HG02938 (cell line): ENCODE results near the gene MRTFA.
A peak's percentile ranks its signal among the peaks of the same experiment; 100 is the strongest.
"Not testable (repeated sequence)": the region's sequence is repeated elsewhere in the genome, so short reads cannot be mapped to it uniquely, and the experiment has no call there.

Source experiments
- ATAC-seq: cut with Tn5 transposase; IDR thresholded peaks from one replicate; pipeline ENCODE4 v1.9.1; 2021; ENCODE audit warnings: mild to moderate bottlenecking, moderate library complexity; ENCODE audit not compliant: unreplicated experiment

MRTFA gene

DNA sequence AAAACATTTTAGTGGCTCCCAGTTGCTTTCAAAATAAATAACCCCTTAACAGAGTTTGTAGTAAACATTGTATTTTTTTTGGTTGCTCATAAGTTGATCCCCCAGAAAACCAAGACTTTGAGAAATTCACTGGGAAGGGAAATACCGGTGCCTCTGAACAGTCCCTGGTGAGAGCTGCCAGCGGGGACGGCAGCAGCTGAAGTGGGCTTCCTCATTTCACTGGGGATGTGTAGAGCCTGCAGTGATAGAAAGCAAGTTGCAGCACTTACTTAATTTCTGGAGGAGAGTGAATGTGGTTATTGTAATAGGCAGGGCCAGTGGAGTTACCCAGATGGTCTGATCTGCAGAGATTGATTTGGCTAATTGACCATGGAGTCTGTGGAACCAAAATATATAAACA, 24.2 kb upstream of the MRTFA start:
- no peak for ATAC-seq

DNA sequence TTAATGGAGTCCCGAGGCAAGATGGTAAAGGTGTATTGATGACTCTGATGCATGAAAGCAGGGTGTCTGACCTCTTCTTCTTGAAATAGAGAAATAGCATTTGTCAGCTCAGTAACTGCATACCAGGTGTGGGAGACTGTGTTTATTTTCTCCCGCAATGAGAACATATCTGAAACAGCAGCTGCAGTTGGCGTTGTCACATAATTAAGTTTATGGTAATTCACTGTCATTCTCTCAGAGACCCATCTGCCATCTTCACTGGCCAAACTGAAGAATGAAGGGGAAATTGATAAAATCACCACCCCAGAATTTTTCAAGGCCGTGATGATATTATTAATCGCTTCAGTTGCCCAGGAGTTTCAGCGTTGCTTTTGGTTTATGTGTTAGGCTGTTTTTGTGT, 22.6 kb upstream of the MRTFA start:
- ATAC-seq, result no peak

DNA sequence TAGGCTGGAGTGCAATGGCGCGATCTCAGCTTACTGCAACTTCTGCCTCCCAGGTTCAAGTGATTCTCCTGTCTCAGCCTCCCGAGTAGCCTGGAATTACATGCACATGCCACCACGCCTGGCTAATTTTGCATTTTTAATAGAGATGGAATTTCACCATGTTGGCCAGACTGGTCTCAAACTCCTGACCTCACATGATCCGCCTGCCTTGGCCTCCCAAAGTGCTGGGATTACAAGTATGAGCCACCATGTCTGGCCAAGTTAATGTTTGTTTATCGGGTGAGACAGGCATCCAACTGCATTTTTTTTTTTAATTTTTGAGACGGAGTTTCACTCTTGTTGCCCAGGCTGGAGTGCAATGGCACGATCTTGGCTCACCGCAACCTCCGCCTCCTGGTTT, 20.1 kb upstream of the MRTFA start:
- ATAC-seq, result not testable (repeated sequence)

DNA sequence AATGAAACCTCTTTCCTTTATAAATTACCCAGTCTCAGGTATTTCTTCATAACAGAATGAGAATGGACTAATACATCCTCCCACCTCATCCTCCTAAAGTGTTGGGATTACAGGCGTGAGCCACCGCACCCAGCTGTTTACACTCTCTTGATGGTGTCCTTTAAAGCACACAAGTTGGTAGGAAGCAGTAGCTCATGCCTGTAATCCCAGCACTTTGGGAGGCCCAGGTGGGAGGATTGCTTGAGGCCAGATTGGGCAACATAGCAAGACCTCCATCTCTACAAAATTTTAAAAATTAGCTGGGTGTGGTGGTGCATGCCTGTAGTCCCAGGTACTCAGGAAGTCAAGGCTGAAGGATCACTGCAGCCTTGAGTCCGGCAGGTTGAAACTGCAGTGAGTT, 19.4 kb upstream of the MRTFA start:
- ATAC-seq, result not testable (repeated sequence)

DNA sequence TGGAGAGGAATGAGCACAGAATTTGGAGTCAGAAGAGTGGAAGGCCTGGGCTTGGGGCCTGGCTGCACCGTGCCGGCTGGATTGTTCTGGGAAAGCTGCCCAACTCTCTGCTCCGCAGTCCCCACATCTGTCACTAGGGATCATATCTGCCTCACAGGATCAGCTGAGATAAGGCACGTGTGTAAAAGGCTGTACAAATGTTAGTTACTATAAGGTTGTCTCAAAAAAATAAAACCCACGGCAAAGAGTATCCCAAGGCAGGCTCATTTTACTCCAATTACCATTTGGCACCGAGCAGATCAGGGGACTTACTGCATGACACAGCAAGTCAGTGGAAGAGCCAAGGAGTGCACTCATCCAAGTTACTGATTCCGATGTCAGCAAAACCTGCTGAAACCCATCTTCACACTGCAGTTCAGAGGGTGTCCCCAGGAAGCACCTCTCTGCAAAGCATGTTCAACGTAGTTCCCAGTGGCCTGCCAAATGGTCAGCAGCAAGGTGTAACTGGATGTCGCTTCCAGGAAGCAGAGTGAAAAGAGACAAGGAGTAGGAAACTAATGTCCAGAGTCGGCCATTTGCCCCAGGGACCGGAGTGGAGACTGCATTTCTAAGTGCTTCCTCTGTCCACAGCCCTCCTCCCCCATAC, 18.1 kb upstream of the MRTFA start:
- ATAC-seq, result no peak

DNA sequence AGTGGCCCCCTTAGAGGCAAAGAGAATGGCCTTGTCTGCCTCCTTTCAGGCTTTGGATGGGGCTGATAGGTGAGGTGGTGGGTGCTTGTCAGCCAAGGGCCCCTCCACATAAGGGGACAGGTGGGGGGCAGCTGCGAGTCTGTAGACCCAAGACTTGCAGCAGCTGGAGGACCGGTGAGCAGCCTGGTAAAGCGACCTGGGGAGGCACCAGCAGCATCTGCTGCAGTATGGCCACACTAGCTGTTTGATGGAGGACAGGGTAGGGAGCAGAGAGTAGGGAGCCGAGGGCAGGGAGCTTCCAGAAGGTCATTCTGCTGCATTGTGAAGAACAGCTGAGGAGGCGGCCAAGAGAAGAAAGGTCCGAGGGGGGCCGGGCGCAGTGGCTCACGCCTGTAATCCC, 16.8 kb upstream of the MRTFA start:
- no peak for ATAC-seq

DNA sequence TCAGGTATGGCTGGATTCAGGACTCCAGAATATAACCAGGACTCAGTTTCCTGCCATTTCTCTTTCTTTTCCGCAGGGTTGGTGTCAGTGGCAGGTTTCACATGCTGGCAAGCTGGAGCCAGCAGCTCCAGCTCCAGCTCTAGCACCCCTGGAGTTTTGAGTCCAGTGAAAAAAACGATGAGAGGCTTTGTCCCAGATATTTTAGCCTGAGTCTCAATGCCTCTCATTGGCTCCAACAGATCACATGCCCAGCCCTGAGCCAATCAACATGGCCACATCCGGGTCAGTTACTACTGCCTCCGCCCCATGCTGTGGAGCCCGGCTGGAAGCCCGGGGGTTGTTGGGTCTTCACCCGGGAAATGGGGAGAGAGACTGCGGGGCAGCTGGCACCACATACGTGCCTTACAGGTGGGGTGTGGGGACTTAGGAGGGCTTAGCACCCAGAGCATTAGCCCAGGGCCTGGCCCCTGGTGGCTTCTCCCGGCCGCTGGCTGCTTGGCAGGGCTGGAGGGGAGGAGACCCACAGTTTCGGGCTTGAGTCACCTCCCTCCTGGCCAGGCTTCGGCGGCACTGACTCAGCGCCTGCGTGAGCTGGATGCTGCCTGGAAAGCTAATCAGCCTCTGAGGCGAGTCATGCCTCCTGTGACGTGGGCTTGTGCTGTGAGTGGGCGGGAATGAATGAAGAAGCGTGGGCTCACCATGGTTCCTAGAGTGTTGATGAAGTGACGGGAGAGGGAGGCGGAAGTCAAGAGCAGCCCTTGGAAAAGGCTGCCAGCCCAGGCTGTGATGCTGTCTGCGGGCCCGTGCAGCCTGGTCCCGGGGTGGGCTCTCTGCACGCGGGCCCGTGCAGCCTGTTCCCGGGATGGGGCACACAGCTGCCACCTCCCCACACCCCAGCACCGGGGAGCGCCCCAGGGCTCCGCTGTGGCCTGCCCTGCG, 15.3 kb upstream of the MRTFA start:
- ATAC-seq, result no peak

DNA sequence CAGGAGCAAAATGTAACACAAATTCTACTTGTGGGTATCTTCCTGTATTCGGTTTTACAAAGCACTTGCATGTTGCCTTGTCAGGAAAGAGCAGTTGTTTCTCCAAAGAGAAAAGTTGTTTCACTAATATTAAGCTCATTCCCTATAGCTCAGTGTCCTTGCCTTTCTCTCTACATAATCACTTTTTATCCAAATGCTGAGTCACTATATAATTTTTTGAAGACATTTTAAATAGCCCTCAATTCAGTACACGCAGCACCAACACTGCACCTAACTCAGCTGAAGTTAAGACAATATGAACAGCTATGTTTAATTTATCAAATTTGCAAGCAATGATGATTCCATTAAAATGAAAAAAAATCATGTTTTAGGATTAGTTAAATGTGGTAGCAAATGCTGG, 14.5 kb upstream of the MRTFA start:
- ATAC-seq, result no peak

DNA sequence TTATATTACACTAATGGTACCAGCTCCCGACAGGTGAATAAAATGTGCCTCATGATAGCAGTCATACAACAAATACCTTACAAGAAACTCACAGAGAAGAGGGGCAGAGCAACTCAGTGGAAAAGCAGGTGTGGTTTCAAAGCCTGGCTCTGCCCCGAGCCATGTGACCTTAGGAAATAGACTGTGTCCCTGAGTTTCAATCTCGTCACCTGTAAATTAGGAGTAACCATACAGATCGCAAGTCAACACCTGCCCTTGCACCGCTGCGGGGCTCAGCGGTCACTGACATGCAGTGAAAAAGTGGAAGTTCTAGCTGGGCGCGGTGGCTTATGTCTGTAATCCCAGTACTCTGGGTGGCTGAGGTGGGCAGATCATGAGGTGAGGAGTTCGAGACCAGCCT, 11.9 kb upstream of the MRTFA start:
- no peak for ATAC-seq

DNA sequence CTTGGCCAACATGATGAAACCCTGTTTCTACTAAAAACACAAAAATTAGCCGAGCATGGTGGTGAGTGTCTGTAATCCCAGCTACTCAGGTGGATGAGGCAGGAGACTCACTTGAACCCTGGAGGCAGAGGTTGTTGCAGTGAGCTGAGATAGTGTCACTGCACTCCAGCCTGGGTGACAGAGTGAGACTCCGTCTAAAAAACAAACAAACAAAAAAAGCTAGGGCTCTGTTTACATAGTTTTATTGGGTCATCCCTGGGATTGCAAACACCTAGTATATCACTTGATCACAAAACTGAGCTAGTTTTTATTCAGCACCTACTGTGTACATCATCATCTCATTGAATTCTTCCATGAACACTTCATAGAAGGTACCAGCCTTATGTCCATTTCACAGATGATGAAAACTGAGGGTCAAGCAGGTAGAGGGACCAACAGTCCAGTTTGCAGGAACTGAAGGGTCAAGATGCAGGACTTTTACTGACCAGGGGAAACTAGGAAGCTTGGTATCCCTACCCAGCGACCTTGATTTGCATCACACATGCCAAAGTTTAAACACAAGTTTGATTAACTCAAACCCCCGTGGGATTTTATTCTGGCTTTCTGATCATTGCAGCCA, 9.2 kb upstream of the MRTFA start:
- ATAC-seq, result no peak

DNA sequence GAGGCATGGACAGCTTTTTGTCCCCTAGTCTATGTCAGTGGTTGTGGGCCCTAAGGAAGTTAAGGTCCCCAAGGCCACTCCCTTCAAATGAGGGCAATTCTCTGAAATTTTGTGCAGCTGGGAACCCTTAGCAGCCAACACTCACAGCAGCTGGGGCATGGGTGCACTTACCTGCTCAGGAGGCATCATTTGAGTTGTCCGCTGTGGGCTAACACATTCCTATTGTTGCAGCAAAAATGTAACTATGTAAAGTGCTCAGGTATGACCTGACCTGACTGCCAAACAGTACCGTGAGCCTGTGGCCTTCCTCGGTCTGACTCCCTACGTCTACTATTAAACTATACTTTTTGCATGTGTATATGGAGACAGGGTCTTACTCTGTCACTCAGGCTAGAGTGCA, 5.8 kb upstream of the MRTFA start:
- no peak for ATAC-seq

DNA sequence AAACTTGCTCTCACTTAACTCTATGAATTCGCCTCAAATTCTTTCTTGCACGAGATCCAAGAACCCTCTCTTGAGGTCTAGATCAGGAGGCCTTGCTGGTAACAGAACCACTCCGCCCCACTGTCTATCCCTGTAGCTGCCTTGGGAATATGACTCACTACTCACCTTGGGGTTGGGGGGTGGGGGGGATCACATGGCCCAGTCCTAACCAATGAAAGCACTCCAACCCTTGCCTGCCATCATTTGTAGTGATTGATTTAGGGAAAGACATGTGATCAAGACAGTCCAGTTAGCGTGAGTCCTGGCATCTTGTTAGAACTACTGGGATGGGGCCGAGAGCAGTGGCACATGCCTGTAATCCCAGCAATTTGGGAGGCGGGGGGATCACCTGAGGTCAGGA, 4.8 kb upstream of the MRTFA start:
- ATAC-seq, result no peak

DNA sequence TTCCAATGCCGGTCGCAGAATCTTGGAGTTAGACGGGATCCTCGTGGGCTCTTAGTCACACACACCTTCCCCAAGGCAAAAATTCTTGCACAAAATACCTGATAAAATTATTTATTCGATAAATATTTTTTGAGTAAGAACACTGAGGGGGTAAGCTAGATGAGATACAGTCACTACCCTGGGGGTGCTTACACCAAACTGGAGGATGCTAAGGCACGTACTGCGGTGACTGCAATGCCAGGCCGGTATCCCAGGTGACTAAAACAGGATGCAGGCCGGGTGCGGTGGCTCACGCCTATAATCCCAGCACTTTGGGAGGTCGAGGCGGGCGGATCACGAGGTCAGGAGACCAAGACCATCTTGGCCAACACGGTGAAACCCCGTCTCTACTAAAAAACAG, 1.7 kb upstream of the MRTFA start:
- no peak for ATAC-seq

DNA sequence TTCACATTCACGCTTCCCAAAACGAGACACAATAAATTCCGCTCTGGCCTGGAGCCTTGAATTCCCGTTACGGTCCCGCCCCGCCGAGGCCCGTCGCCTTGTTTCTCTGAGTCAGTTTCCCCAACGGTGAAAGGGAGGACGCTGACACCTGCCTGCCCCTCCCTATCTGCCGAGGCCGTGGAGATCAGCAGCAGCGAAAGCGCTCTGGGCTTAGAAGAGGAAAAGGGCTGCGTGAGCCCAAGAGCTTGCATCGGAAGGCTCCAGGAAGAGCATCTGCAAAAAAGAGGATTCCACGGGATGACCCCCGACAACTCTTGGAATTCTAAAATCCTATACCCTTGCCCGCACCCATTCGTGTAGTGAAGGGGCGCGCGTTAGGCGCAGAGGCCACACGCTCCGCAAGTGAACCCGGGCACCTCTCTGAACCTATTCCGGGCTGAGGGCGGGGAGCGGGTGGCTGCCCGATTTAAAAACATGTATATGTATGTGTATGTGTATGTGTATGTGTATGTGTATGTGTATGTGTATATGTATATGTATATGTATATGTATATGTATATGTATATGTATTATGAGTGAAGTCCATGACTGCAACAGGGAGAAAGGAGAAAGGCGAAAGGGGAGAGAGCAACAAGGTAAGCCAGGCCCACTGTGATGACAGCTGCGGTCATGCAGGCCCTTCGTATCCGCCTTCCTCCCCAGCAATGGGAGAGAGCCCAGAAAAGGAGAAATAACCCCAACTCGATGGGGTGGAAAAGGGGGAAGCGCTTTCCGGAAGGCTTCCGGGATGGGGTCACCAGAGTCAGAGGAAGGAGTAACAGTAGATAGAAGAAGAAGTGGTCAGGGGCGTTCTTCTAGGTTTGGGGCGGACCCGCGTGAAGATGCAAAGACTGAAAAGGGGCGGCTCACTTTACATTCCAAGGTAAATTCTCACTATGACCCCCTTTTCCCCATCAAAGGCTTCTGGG, 948 bp upstream of the MRTFA start:
- no peak for ATAC-seq

DNA sequence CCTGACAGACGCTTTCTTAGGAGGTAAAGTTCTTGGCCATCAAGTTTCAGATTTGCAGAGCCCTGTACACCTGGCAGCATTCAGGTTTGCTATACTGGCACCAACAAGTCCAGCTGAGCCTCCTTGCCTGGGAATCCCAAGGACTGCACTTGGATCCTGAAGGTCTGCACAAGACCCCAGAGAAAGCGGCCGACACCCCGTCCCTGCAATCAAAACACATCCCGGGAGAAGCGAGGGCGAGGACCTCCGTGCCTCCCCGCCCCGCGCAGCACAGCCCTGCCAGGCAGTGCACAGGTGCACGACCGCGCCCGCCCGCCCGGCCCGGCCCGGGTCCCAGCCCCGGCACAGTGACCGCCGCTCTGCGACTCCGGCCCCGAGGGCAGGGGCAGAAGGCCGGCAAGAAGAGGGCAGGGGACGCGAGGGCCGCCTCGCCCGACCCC, 559 bp downstream of the MRTFA start:
- ATAC-seq, result peak; percentile 17

DNA sequence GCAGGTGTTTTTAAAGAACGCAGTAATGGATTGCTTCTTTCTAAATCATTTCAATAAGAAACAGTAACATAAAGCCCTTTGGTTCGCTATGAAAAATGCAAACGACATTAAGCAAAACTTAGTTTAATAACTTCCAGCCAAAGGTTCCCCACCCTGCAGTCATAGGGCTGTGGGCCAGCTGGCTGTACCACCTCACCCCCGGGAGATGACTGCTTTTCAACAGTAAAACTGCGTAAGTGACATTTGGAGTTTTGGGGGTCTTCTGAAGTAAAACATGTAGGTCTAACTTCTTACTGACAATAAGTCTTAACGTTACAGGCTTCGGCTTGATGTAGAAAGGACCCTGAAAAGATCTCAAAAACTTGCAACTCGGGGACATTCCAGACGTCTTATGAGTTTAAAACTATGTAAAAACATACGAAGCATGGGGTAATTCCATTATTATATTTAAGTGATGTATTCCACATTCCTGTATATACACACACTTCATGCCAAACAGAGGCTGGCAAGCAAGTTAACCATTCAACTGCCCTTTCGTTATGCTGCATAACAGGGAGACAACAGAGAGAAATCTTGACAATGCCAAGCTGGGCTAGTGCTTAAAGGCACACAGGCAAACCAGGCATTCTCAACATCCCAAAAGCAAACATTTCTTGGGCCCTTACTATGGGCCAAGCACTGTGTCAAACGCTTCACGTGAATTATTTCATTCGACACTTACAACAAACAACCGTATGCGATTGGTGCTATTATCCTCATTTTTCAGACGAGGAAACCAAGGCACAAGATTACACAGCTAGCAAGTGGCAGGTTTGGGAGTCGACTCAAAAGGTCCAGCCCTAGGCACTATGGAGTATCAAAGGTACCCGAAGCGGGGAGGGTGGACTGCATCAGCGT, 1.2 kb downstream of the MRTFA start:
- ATAC-seq, result no peak

DNA sequence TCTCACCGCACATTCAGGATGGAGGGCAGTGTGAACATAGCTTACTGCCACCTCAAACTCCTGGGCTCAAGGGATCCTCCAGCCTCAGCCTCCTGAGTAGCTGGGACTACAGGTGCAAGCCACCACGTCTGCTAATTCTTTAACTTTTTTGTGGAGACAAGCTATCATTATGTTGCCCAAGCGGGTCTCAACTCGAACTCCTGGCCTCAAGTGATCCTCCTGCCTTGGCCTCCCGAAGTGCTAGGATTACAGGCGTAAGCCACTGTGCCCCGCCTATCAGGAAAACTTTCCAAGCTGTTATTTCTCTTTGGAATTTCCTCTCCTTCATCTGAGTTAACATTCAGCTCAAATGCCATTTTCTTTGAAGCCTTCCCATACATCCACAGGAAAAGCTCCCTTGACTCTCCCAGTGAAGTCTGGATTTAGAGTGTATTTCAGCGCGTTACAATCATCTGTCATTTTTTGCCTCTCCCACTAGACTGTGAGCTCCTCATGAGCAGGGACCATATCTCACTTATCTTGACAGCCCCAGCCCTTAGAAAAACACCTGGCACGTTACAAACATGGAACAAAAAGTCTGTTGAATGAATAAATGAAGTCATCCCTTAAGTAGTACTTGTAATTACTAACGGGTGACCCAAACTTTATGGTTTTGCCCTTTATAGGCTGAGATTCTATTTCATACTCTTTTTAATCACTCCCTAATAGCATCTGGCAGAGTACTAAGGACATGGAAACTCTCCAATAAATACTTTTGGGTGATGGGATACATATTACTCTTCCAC, 2.2 kb downstream of the MRTFA start:
- ATAC-seq, result no peak

DNA sequence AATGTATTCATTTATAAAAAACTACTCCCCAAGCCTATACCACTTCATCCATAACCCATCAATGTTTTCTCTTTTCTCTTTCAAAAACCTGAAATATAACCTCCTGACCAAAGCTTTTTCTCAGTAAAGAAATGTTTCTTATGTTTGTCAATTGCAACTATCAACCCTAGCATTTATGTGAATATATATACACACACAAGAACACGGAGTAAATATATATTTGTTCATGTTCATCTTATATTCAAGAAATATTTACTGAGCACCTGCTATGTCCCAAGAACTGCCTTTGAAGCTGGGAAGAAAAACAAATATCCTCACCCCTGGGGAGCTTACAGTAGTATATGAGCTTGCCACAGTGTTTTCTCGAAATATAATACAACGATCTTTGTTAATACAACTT, 3.5 kb downstream of the MRTFA start:
- ATAC-seq, result no peak

DNA sequence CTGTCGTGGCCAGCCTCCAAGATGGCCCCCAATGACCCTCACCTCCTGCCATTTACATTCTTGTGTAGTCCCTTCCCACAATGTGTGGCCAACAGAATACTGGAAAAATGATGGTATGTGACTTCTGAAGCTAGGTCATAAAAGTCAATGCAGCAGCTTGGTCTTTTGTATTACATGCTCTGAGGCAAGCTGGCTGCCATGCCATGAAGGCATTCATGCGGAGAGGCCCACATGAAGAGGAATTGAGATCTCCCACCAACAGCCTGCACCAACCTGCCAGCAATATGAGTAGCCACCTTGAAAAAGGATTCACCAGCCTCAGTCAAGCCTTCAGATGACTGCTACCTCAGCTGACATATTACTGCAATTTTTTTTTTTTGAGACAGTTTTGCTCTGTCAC, 4.6 kb downstream of the MRTFA start:
- ATAC-seq, result no peak
